Endothelial cell of umbilical vein (primary cell): ENCODE results near the gene LRRC73. TPM values are rescaled to one million over a fixed set of nuclear protein-coding genes. Genes with fewer than 3 reads are reported as not detected.

Experiments
- BruUV-seq: library from RNA; stranded (reverse); fragments of 400-500 nt; replicated peaks from 2 replicates; lab custom pipeline; 2021; lab: Mats Ljungman, UMichigan
- CTCF ChIA-PET: fragments of 300-600, 350-600 bp; sonication (Branson Sonifier 250); formaldehyde crosslinking; loops from one replicate; lab custom pipeline; 2021; ENCODE audit warnings: antibody characterized with exemption, inconsistent platforms; lab: Charles Lee
- POLR2A ChIA-PET: fragments of 300-600, 350-600 bp; sonication (Branson Sonifier 250); formaldehyde crosslinking; loops from one replicate; lab custom pipeline; 2021; ENCODE audit warnings: antibody characterized with exemption, inconsistent platforms; lab: Charles Lee
- DNase-seq: peaks from one replicate; pipeline ENCODE4 v3.0.0-alpha.2; 2011; ENCODE audit warnings: low read depth, low spot score
- FAIRE-seq: peaks from 2 replicates; lab custom pipeline; 2011; peaks lifted over from hg19 to GRCh38; lab: Jason Lieb, UNC
- H2AFZ ChIP-seq: 2 replicates; pipeline ENCODE4 v1.6.0; 2012; ENCODE audit warnings: low read depth, low read length, control low read depth, inconsistent platforms
- H3K27ac ChIP-seq: 2 replicates; pipeline ENCODE4 v1.5.1; 2011; ENCODE audit warnings: low read depth, mild to moderate bottlenecking, control low read depth, low read length, moderate library complexity; ENCODE audit not compliant: insufficient read depth
- H3K27me3 ChIP-seq, 2 experiments: 2 replicates each; pipeline versions ENCODE4 v1.6.0 to v1.6.1; 2011; ENCODE audit warnings: low read length in 2 of 2, mixed read lengths in 1 of 2; ENCODE audit not compliant: control insufficient read depth in 2 of 2, insufficient read depth in 2 of 2
- H3K36me3 ChIP-seq, 2 experiments: 2 replicates in 1 of 2; 3 replicates in 1 of 2; pipeline ENCODE4 v1.5.1; 2011; ENCODE audit warnings: low read length in 2 of 2, mild to moderate bottlenecking in 1 of 2, moderate library complexity in 1 of 2; ENCODE audit not compliant: control insufficient read depth in 2 of 2, insufficient read depth in 2 of 2; ENCODE audit errors: extremely low read depth in 1 of 2
- H3K4me1 ChIP-seq: 3 replicates; pipeline ENCODE4 v1.5.1; 2011; ENCODE audit warnings: mild to moderate bottlenecking, low read length; ENCODE audit not compliant: control insufficient read depth, insufficient read depth; ENCODE audit errors: extremely low read depth
- H3K4me2 ChIP-seq: 2 replicates; pipeline ENCODE4 v1.6.1; 2011; ENCODE audit warnings: low read length, control low read depth, mixed read lengths; ENCODE audit not compliant: insufficient read depth
- H3K4me3 ChIP-seq, 3 experiments: fragments of 200-600 bp in 1 of 3; sonication (generic), shearing (Covaris generic) in 1 of 3; replicated peaks in 1 of 3; 2 replicates each; pipeline ENCODE4 v1.5.1; 2011 to 2016; ENCODE audit warnings: control low read depth in 3 of 3, low read length in 3 of 3, mild to moderate bottlenecking in 2 of 3, inconsistent platforms in 1 of 3, low read depth in 1 of 3, moderate library complexity in 1 of 3; ENCODE audit not compliant: insufficient read depth in 1 of 3
- H3K79me2 ChIP-seq: 2 replicates; pipeline ENCODE4 v1.6.0; 2012; ENCODE audit warnings: low read length, inconsistent platforms; ENCODE audit not compliant: control insufficient read depth, insufficient read depth
- H3K9ac ChIP-seq: replicated peaks from 2 replicates; pipeline ENCODE3; 2011; ENCODE audit warnings: low read length, control low read depth; ENCODE audit not compliant: insufficient read depth; ENCODE audit errors: extremely low read depth
- H3K9me1 ChIP-seq: replicated peaks from 3 replicates; pipeline ENCODE4 v1.6.0; 2011; ENCODE audit warnings: mild to moderate bottlenecking, low read length; ENCODE audit not compliant: control insufficient read depth, insufficient read depth; ENCODE audit errors: extremely low read depth
- H3K9me3 ChIP-seq: replicated peaks from 2 replicates; pipeline ENCODE4 v1.5.1; 2012; ENCODE audit warnings: low read length, inconsistent platforms; ENCODE audit not compliant: control insufficient read depth, insufficient read depth
- H4K20me1 ChIP-seq: replicated peaks from 2 replicates; pipeline ENCODE3; 2011; ENCODE audit warnings: mild to moderate bottlenecking, low read length; ENCODE audit not compliant: control insufficient read depth, insufficient read depth; ENCODE audit errors: extremely low read depth
- CTCF ChIP-seq, 2 donors: IDR thresholded peaks; 1 replicate in 1 of 2; 2 replicates in 1 of 2; pipeline ENCODE4 v1.5.1; 2011; ENCODE audit warnings: low read length in 2 of 2, mild to moderate bottlenecking in 2 of 2, moderate library complexity in 2 of 2, control low read depth in 1 of 2, inconsistent platforms in 1 of 2, low read depth in 1 of 2; ENCODE audit not compliant: insufficient read depth in 1 of 2; ENCODE audit errors: extremely low read depth in 1 of 2
- GATA2 ChIP-seq: IDR thresholded peaks from 2 replicates; pipeline ENCODE4 v1.7.0; 2011; ENCODE audit warnings: low read depth, mild to moderate bottlenecking, moderate library complexity, mixed read lengths, low read length; ENCODE audit not compliant: insufficient read length, insufficient read depth
- JUN ChIP-seq: IDR thresholded peaks from 2 replicates; pipeline ENCODE4 v1.6.1; 2011; ENCODE audit warnings: borderline replicate concordance, low read depth; ENCODE audit not compliant: insufficient read length, insufficient read depth
- MAX ChIP-seq: IDR thresholded peaks from 2 replicates; pipeline ENCODE4 v1.6.1; 2011; ENCODE audit not compliant: insufficient read depth, insufficient read length
- MYC ChIP-seq: IDR thresholded peaks from one replicate; pipeline ENCODE4 v1.6.1; 2011; ENCODE audit warnings: mild to moderate bottlenecking, low read depth, low read length
- dilution Hi-C: fragments of 300-500 bp; cut with MboI; formaldehyde crosslinking; loops from one replicate; pipeline ENCODE4 v1.15.0; 2019; ENCODE audit warnings: low sequenced_read_pairs; ENCODE audit not compliant: extremely low pct_ligation_motif_present
- intact Hi-C: fragments of 100-400 bp; cut with micrococcal nuclease; formaldehyde crosslinking; loops from one replicate; pipeline ENCODE4 v1.10.0; 2022
- polyA plus RNA-seq, 4 experiments: library from polyadenylated mRNA; depleted of rRNA in 3 of 4; stranded (reverse) in 3 of 4; unstranded in 1 of 4; fragments of >200 nt; gene quantifications; 2 replicates each; pipeline versions ENCODE4 v1.2.1 to v1.2.3, GENCODE V29; 2011 to 2012; ENCODE audit warnings: missing spikeins in 1 of 4
- total RNA-seq: library from RNA; stranded (reverse); gene quantifications from 2 replicates; pipeline ENCODE4 v1.2.3, GENCODE V29; 2021

The LRRC73 gene
- total and polyA plus RNA-seq, 2 donors (not counting 3 experiments of a cell fraction or from before 2014, with no cell fraction given): 0.11 to 0.58 TPM

GRCh38 chr6:43497129-43497396, 13.1 kb downstream of the LRRC73 start:
- H3K79me2 ChIP-seq: no peaks in the 10 kb centered on the region
- DNase-seq: no peak
- no peak overlapping the region for H3K27ac ChIP-seq
- H4K20me1 ChIP-seq: no peaks in the 10 kb centered on the region
- no peak overlapping the region for H2AFZ ChIP-seq
- dilution Hi-C loops (no loop called here), intact Hi-C loops (no loop called here)
- H3K27me3 ChIP-seq: no peaks in the 10 kb centered on the region
- no peak overlapping the region for H3K9ac ChIP-seq
- no peak overlapping the region for H3K4me3 ChIP-seq
- POLR2A ChIA-PET: no interaction called here
- peaks cover 0 to 4% of the 10 kb centered on the region in 2 experiments for H3K36me3 ChIP-seq
- no peak for FAIRE-seq
- TF ChIP-seq MAX (no peak), JUN (no peak), MYC (no peak)
- H3K4me2 ChIP-seq: no peak overlapping the region
- H3K9me3 ChIP-seq: no peaks in the 10 kb centered on the region
- H3K9me1 ChIP-seq: no peaks in the 10 kb centered on the region
- peaks cover 22% of the 10 kb centered on the region for H3K4me1 ChIP-seq
- no TSS peak for BruUV-seq
- CTCF ChIA-PET: interaction anchor here (1.1 to 19.0 kb wide), 7 partner anchors 10 to 268 kb away, joined by 3 to 289 read pairs (median 7); partner anchors contain the start of genes ABCC10, DLK2, DNPH1 and LRRC73

- DNase-seq (peak; percentile 27), FAIRE-seq (peak; percentile 12)
- Histone ChIP-seq H3K9me1 (no peaks in the 10 kb centered on the region), H3K36me3 (peaks cover 0 to 4% of the 10 kb centered on the region in 2 experiments), H3K4me3 (no peak overlapping the region), H4K20me1 (no peaks in the 10 kb centered on the region), H3K27me3 (no peaks in the 10 kb centered on the region), H3K9me3 (no peaks in the 10 kb centered on the region), H3K4me1 (peaks cover 27% of the 10 kb centered on the region), H3K4me2 (no peak overlapping the region), H3K27ac (no peak overlapping the region), H2AFZ (no peak overlapping the region), H3K9ac (no peak overlapping the region), H3K79me2 (no peaks in the 10 kb centered on the region)
- intact Hi-C loops: no loop called here
- TF ChIP-seq CTCF (IDR thresholded peaks at IDR 0.05; ENCODE audit: extremely low read depth in 1 of 2, insufficient read depth in 1 of 2, low read depth in 1 of 2, low read length in 2 of 2) (peak; percentile 30 to 54), GATA2 (no peak)
- POLR2A ChIA-PET: no interaction called here
- dilution Hi-C loops: no loop called here
- CTCF ChIA-PET: interaction anchor here (0.6 to 19.0 kb wide), 11 partner anchors 10 to 432 kb away, joined by 3 to 289 read pairs (median 4); partner anchors contain the start of genes ABCC10, DLK2, DNPH1 and LRRC73
- no TSS peak for BruUV-seq
Observed at GRCh38 chr6:43496370-43497128, 13.6 kb downstream of the LRRC73 start.
